IMR-90 (cell line): ENCODE measurements around the gene ORAI3.

Experiments
- CEBPB ChIP-seq: IDR thresholded peaks from 2 replicates; pipeline ENCODE4 v1.6.1; 2012; ENCODE audit warnings: low read depth, low read length, improper control_type of control experiment
- CHD1 ChIP-seq: IDR thresholded peaks from 2 replicates; pipeline ENCODE4 v1.6.1; 2012; ENCODE audit warnings: low read depth, low read length, improper control_type of control experiment
- MXI1 ChIP-seq: IDR thresholded peaks from 2 replicates; pipeline ENCODE4 v1.6.1; 2012; ENCODE audit warnings: low read depth, mild to moderate bottlenecking, low read length, moderate library complexity, borderline replicate concordance
- RFX5 ChIP-seq: IDR thresholded peaks from 2 replicates; pipeline ENCODE4 v1.8.0; 2012; ENCODE audit warnings: low read depth, mild to moderate bottlenecking, low read length, moderate library complexity
- USF2 ChIP-seq: fragments of 150-350 bp; IDR thresholded peaks from 2 replicates; pipeline ENCODE4 v1.6.1; 2017; ENCODE audit warnings: mild to moderate bottlenecking, antibody characterized with exemption, low read length, low read depth
- TF ChIP-seq, protein P1 (sequence below): conservative IDR thresholded peaks from 2 replicates; pipeline ENCODE4 v1.5.1; 2012; ENCODE audit warnings: mild to moderate bottlenecking, low read depth, low read length, improper control_type of control experiment

- TF ChIP-seq, protein P1, sequence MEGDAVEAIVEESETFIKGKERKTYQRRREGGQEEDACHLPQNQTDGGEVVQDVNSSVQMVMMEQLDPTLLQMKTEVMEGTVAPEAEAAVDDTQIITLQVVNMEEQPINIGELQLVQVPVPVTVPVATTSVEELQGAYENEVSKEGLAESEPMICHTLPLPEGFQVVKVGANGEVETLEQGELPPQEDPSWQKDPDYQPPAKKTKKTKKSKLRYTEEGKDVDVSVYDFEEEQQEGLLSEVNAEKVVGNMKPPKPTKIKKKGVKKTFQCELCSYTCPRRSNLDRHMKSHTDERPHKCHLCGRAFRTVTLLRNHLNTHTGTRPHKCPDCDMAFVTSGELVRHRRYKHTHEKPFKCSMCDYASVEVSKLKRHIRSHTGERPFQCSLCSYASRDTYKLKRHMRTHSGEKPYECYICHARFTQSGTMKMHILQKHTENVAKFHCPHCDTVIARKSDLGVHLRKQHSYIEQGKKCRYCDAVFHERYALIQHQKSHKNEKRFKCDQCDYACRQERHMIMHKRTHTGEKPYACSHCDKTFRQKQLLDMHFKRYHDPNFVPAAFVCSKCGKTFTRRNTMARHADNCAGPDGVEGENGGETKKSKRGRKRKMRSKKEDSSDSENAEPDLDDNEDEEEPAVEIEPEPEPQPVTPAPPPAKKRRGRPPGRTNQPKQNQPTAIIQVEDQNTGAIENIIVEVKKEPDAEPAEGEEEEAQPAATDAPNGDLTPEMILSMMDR = no peak
- TF ChIP-seq RFX5 (no peak), CEBPB (no peak), CHD1 (no peak), USF2 (no peak), MXI1 (no peak)
Observed at GRCh38 chr16:30931068-30931650, 17.7 kb upstream of the ORAI3 start.
